Adrenal gland (tissue), 12 donors: Measurements from ENCODE around the gene EPHB2. TPM values are rescaled to one million over a fixed set of nuclear protein-coding genes. Genes with fewer than 3 reads are reported as not detected.
"Not testable (repeated sequence)": the region's sequence is repeated elsewhere in the genome, so short reads cannot be mapped to it uniquely, and the experiment has no call there.

ENCODE experiments used
- DNase-seq, 7 donors: peaks; one replicate each; pipeline ENCODE4 v3.0.0-alpha.2; 2019 to 2020
- H3K27ac ChIP-seq, 5 donors: fragments of 200-600 bp; sonication (generic) in 4 of 5; 1 replicate in 3 of 5; 2 replicates in 2 of 5; pipeline versions ENCODE4 v1.5.1 to v1.8.0; 2016 to 2020; ENCODE audit warnings: mild to moderate bottlenecking in 1 of 5
- H3K27me3 ChIP-seq: fragments of 200-600 bp; 2 replicates; pipeline ENCODE4 v1.8.0; 2021
- H3K36me3 ChIP-seq, 2 donors: fragments of 200-600 bp; replicated peaks in 1 of 2; 1 replicate in 1 of 2; 2 replicates in 1 of 2; pipeline versions ENCODE4 v1.5.1 to v1.8.0; 2018 to 2022
- H3K4me1 ChIP-seq, 2 donors: fragments of 200-600 bp; replicated peaks in 1 of 2; 1 replicate in 1 of 2; 2 replicates in 1 of 2; pipeline versions ENCODE4 v1.5.1 to v1.8.0; 2018 to 2021
- H3K4me3 ChIP-seq, 4 donors: fragments of 200-600 bp; sonication (generic) in 3 of 4; one replicate each; pipeline ENCODE4 v1.5.1; 2016 to 2018
- H3K9me3 ChIP-seq, 3 donors: fragments of 200-600 bp; sonication (generic) in 1 of 3; replicated peaks in 1 of 3; 1 replicate in 2 of 3; 2 replicates in 1 of 3; pipeline versions ENCODE4 v1.5.1 to v1.8.0; 2016 to 2021
- CTCF ChIP-seq, 6 experiments: fragments of 450-650 bp in 4 of 6; fragments of 200-600 bp in 2 of 6; sonication (generic) in 1 of 6; IDR thresholded peaks; 1 replicate in 5 of 6; 2 replicates in 1 of 6; pipeline versions ENCODE4 v1.5.1 to v1.8.0; 2016 to 2021; ENCODE audit warnings: antibody characterized with exemption in 6 of 6, mild to moderate bottlenecking in 2 of 6, moderate library complexity in 1 of 6
- POLR2A ChIP-seq, 2 donors: fragments of 450-650 bp; IDR thresholded peaks; one replicate each; pipeline ENCODE4 v1.6.1; 2017; ENCODE audit warnings: antibody characterized with exemption in 2 of 2, mild to moderate bottlenecking in 2 of 2, moderate library complexity in 1 of 2
- WGBS, 4 donors: extraction: QIAGEN DNeasy Blood & Tissue Kit in 2 of 4; methylation state at CpG; one replicate each; pipeline versions ENCODE4 v1.1.5 to v1.1.7; 2013 to 2017; 5-methylcytosine and 5-hydroxymethylcytosine counted together
- intact Hi-C, 2 donors: fragments of 100-400 bp; cut with DNase I; formaldehyde crosslinking; loops; one replicate each; pipeline versions ENCODE4 v1.14.1 to v1.15.0; 2022 to 2023
- polyA plus RNA-seq, 3 donors: library from polyadenylated mRNA; stranded (reverse); fragments of 200-250 nt in 2 of 3; fragments of 350-450 nt in 1 of 3; fragmentation: Illumina TruSeq in 1 of 3; extraction: RNeasy Lipid Tissue Mini Kit (QIAGEN cat#74804) in 1 of 3; gene quantifications; one replicate each; pipeline ENCODE4 v1.2.3, GENCODE V29; 2013 to 2014
- total RNA-seq, 9 donors: library from RNA; depleted of rRNA in 4 of 9; stranded (reverse); fragments of >200 nt in 4 of 9; fragments of 120-200 nt in 1 of 9; fragmentation: NEBNext Ultra II Directional in 1 of 9; extraction: Animal tissue kit (Norgen Biotek cat#: 25700) in 1 of 9; gene quantifications; one replicate each; pipeline versions ENCODE4 v1.1.0 to v1.2.4, GENCODE V29; 2013 to 2023
- donor health status: healthy with polysubstance abuse.
- donor health status: Bipolar disorder and iron deficiency.
- donor health status: DM: yes; HTN: yes; CAD: no.
- donor health status: DM: no; HTN: no; CAD: no.
- donor health status: DM: no; HTN: no; CAD: no.
- donor health status: DM: yes; HTN: yes; CAD: no.

EPHB2 gene
- total and polyA plus RNA-seq, 12 donors: 0.67 to 10.3 (median 3.1) TPM

- H3K27ac ChIP-seq: no peak overlapping the region
- peaks cover 16% of the 10 kb centered on the region for H3K27me3 ChIP-seq
- H3K4me1 ChIP-seq: no peaks in the 10 kb centered on the region
- 17 to 22% (median 21%) methylated on average over 13 to 17 of the region's 17 CpGs for WGBS, 4 donors
- no peaks in the 10 kb centered on the region for H3K9me3 ChIP-seq
- H3K36me3 ChIP-seq: no peaks in the 10 kb centered on the region
- DNase-seq: peak in 6 of 7 donors; percentile 41 to 79 (median 67)
- no peak for TF ChIP-seq POLR2A (IDR thresholded peaks at IDR 0.05)
- peak; percentile 40 to 68 (median 58) for TF ChIP-seq CTCF (IDR thresholded peaks at IDR 0.05)
- intact Hi-C loops: no loop called here
- H3K4me3 ChIP-seq: no peak overlapping the region
Observed at GRCh38 chr1:22673486-22674409, 36.9 kb upstream of the EPHB2 start.

GRCh38 chr1:22674410-22674749 is 36.3 kb upstream of the EPHB2 start:
- H3K4me3 ChIP-seq: no peak overlapping the region
- H3K4me1 ChIP-seq: no peaks in the 10 kb centered on the region
- WGBS, 4 donors: 25 to 54% (median 41%) methylated on average over 1 of the region's 1 CpG
- intact Hi-C loops: no loop called here
- DNase-seq: no peak
- H3K27me3 ChIP-seq: peaks cover 16% of the 10 kb centered on the region
- no peak overlapping the region for H3K27ac ChIP-seq
- no peaks in the 10 kb centered on the region for H3K9me3 ChIP-seq
- no peaks in the 10 kb centered on the region for H3K36me3 ChIP-seq
- no peak for TF ChIP-seq CTCF (IDR thresholded peaks at IDR 0.05)

GRCh38 chr1:22676151-22676550 is 34.5 kb upstream of the EPHB2 start:
- H3K36me3 ChIP-seq, DNase-seq, H3K9me3 ChIP-seq, intact Hi-C loops, H3K27me3 ChIP-seq, H3K4me3 ChIP-seq, H3K4me1 ChIP-seq, H3K27ac ChIP-seq: not testable (repeated sequence)
- 85 to 92% (median 90%) methylated on average over 15 of the region's 15 CpGs for WGBS, 4 donors

- intact Hi-C loops: no loop called here
- TF ChIP-seq CTCF (IDR thresholded peaks at IDR 0.05) (no peak), POLR2A (IDR thresholded peaks at IDR 0.05) (no peak)
- WGBS, 4 donors: 72 to 76% (median 75%) methylated on average over 19 to 37 of the region's 37 CpGs
- no peak overlapping the region for H3K4me3 ChIP-seq
- no peak overlapping the region for H3K27ac ChIP-seq
- H3K9me3 ChIP-seq: no peaks in the 10 kb centered on the region
- no peaks in the 10 kb centered on the region for H3K4me1 ChIP-seq
- H3K27me3 ChIP-seq: peaks cover 5% of the 10 kb centered on the region
- H3K36me3 ChIP-seq: no peaks in the 10 kb centered on the region
- DNase-seq: no peak
Observed at GRCh38 chr1:22676916-22677583, 33.6 kb upstream of the EPHB2 start.
